ENCODE data around the gene ZNF431.

GRCh38 chr19:21233691-21234090 is 91.9 kb downstream of the ZNF431 start:
- TF ChIP-seq CTCF (IDR thresholded peaks at IDR 0.05) (no peak), POLR2A (IDR thresholded peaks at IDR 0.05) (no peak)

All from heart left ventricle (tissue), 13 donors.